ENCODE measurements around the gene HOXB8. TPM values are rescaled to one million over a fixed set of nuclear protein-coding genes. Genes with fewer than 3 reads are reported as not detected.

Gene HOXB8
- total RNA-seq, 2 experiments from 2014 or later: not detected

DNA sequence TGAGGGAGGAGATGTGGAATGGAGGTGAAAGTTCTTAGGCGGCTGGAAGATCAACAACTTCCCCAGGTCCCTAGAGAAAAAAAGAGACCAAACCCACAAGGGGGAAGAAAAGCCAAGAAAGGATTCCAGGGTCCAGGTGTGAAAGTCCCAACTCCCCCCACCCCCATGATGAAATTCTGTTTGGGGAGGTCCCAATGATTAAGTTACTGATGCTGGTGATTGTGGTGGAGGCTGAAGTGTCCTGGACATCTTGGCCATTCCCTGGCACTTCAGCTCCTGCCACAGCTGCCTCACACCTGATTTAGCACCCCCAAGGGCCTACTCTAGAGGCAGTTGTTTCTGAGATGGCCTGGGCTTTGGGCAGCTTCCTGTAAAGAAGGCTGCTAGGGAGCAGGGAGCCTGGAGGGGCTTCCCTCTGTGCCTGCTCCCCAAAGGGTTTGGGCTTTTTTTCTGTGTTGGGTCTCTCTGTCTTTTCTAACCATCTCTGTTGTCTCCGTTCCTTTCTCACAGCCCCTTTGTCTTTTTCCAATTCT lies 50.0 kb downstream of the HOXB8 start:
- H3K27ac Mint-ChIP-seq: no peak overlapping the region
- H3K27me3 Mint-ChIP-seq: peaks cover 36% of the 10 kb centered on the region
- H3K4me3 Mint-ChIP-seq: no peak overlapping the region
- H3K4me1 Mint-ChIP-seq: peaks cover 6% of the 10 kb centered on the region
- no peaks in the 10 kb centered on the region for H3K9me3 Mint-ChIP-seq
- H3K36me3 Mint-ChIP-seq (ENCODE audit: low read depth): no peaks in the 10 kb centered on the region
- DNase-seq: no peak
- POLR2A ChIA-PET: no interaction called here
- CTCF ChIA-PET: no interaction called here

DNA sequence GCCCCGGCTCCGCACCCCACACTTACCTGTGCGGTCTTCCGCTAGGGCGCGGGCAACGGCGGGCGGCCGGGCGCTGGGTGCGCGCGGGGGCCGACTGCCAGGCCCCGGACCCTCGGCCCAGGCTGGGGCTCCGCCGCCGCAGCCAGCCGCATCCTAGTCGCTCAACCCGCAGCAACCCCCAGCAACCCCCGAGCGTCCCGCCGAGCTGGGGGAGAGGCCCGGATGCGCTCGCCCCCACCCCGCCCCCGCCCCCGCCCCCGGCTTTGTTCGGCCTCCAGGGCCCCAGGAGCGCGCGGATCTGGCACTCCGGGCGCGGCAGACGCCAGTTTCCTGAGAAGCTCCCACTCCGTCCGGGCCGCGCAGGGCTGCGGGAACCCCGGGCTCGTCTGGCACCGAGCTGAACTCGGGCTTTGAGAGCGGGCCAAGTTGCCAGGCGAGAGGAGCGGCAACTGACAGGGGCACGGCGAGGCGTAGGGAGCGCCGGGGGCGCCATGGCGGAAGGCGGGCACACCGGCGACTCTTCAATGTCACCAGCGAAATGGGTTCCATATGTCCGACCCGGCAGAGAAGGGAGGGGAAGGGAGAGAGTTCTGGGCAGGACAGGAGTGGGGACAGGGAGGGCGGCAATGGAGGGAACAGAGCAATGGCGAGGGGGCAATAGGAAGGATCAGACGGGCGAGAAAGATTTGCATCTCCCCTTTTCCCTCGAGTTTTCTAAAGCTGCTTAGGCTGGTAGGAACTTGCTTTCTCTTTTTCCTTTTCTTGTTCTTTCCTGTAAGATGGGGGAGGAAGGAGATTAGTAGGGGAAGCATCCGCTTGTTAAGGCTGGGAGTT lies 50.7 kb downstream of the HOXB8 start:
- POLR2A ChIA-PET: no interaction called here
- Mint-ChIP-seq H3K27ac (no peak overlapping the region), H3K36me3 (ENCODE audit: low read depth) (no peaks in the 10 kb centered on the region), H3K4me3 (no peak overlapping the region), H3K9me3 (no peaks in the 10 kb centered on the region), H3K27me3 (peaks cover 31% of the 10 kb centered on the region), H3K4me1 (peaks cover 6% of the 10 kb centered on the region)
- CTCF ChIA-PET: no interaction called here
- DNase-seq: no peak

DNA sequence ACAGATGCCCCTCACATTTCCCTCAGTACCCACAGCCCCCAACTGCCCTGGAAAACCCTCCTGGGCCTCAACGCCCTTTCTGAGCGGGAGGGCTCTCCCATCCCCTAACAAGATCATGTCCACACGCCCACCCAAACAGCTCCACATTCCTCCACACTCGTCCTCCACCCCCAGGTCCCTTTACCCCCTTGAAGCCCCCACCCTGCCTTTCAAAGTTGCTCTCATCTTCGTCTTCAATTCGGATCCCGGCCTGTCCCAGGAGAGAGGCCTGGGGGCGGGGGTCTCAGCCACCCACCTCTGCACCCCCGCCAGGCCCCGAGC lies 51.3 kb downstream of the HOXB8 start:
- Mint-ChIP-seq H3K27ac (no peak overlapping the region), H3K4me1 (peaks cover 6% of the 10 kb centered on the region), H3K9me3 (no peaks in the 10 kb centered on the region), H3K36me3 (ENCODE audit: low read depth) (no peaks in the 10 kb centered on the region), H3K4me3 (no peak overlapping the region), H3K27me3 (peaks cover 26% of the 10 kb centered on the region)
- no peak for DNase-seq
- ChIA-PET POLR2A (no interaction called here), CTCF (interaction anchor here (0.6 kb wide), 1 partner anchor 39 kb away, joined by 3 read pairs; no protein-coding TSS in a partner anchor)

- Mint-ChIP-seq H3K27ac (no peak overlapping the region), H3K4me3 (no peak overlapping the region), H3K9me3 (no peaks in the 10 kb centered on the region), H3K4me1 (peaks cover 5% of the 10 kb centered on the region), H3K27me3 (peaks cover 26% of the 10 kb centered on the region), H3K36me3 (ENCODE audit: low read depth) (no peaks in the 10 kb centered on the region)
- POLR2A ChIA-PET: no interaction called here
- DNase-seq: no peak
- CTCF ChIA-PET: interaction anchor here (0.6 kb wide), 1 partner anchor 38 kb away, joined by 3 read pairs; no protein-coding TSS in a partner anchor
These were observed 51.7 kb downstream of the HOXB8 start for GRCh38 chr17:48563385-48563838.

DNA sequence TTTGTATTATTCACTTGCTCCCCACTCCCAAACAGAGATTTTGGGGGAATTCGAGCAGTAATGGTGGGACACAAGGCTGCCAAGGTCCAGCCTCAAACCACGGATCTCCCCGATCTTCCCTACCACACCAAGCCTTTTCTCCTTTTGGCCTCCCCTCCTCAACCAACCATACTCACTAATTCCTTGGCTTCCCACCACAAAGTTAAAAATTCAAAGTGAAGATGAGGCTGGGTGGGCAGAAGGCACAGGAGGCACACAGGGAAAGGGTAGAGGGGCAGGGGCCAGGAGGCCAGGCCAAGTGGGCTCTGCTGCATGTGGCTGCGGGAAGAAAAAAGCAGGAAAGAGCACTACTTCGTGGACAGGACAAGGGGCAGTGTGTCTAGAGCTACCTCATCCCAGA lies 52.2 kb downstream of the HOXB8 start:
- H3K27ac Mint-ChIP-seq: no peak overlapping the region
- peaks cover 27% of the 10 kb centered on the region for H3K27me3 Mint-ChIP-seq
- DNase-seq: no peak
- ChIA-PET CTCF (interaction anchor here (1.7 kb wide), 1 partner anchor 7 kb away, joined by 4 read pairs; no protein-coding TSS in a partner anchor), POLR2A (no interaction called here)
- peaks cover 2% of the 10 kb centered on the region for H3K4me1 Mint-ChIP-seq
- H3K4me3 Mint-ChIP-seq: no peak overlapping the region
- H3K36me3 Mint-ChIP-seq (ENCODE audit: low read depth): no peaks in the 10 kb centered on the region
- no peaks in the 10 kb centered on the region for H3K9me3 Mint-ChIP-seq

Small RNA genes within 50 kb of the gene (microRNA-seq; reads per million reads assigned to microRNA genes)
- not detected for gene MIR196A1 (ENCODE audit: borderline microRNAs expressed, borderline replicate concordance)

Other genes with a start within 250 kb of the HOXB8 start
- gene SKAP1, start 185.1 kb downstream of the HOXB8 start, total RNA-seq: 100 to 1,000 TPM; 123 to 144 TPM
- gene HOXB1, start 84.3 kb downstream of the HOXB8 start, total RNA-seq: not detected
- gene HOXB2, start 70.2 kb downstream of the HOXB8 start, total RNA-seq: 1 to 10 TPM; 3.4 to 4.7 TPM
- 1 to 10 TPM; 3.3 to 3.6 TPM for gene HOXB4, start 36.9 kb downstream of the HOXB8 start, total RNA-seq
- 1 to 10 TPM; 3.1 to 4.5 TPM for gene HOXB3, start 25.1 kb downstream of the HOXB8 start, total RNA-seq
- not detected for gene HOXB5, start 21.5 kb downstream of the HOXB8 start, total RNA-seq
- not detected for gene HOXB6, start 10.3 kb downstream of the HOXB8 start, total RNA-seq
- under 1 TPM; 0.25 to 0.30 TPM for gene HOXB7, start 4.3 kb downstream of the HOXB8 start, total RNA-seq
- not detected for gene HOXB9, start 11.1 kb upstream of the HOXB8 start, total RNA-seq
- gene PRAC1, start 107.2 kb upstream of the HOXB8 start, total RNA-seq: not detected
- not detected for gene PRAC2, start 107.9 kb upstream of the HOXB8 start, total RNA-seq
- gene HOXB13, start 113.5 kb upstream of the HOXB8 start, total RNA-seq: not detected
- not detected for gene TTLL6, start 201.9 kb upstream of the HOXB8 start, total RNA-seq
- 100 to 1,000 TPM; 171 to 214 TPM for gene CALCOCO2, start 215.7 kb upstream of the HOXB8 start, total RNA-seq